LNCaP clone FGC (cell line): Measurements from ENCODE around the gene PTTG1.
A peak's percentile ranks its signal among the peaks of the same experiment; 100 is the strongest.

ENCODE experiments used
- DNase-seq: peaks from one replicate; pipeline ENCODE4 v3.0.0-alpha.2; 2011; ENCODE audit warnings: low read depth
- H3K4me3 ChIP-seq: 2 replicates; pipeline ENCODE4 v1.5.1; 2011; ENCODE audit warnings: mild to moderate bottlenecking, low read depth, low read length, control low read depth
- CTCF ChIP-seq: IDR thresholded peaks from 2 replicates; pipeline ENCODE4 v1.5.1; 2012; ENCODE audit warnings: mild to moderate bottlenecking; ENCODE audit not compliant: control insufficient read depth, insufficient read depth; ENCODE audit errors: extremely low read depth

The PTTG1 gene

GRCh38 chr5:160470437-160471361 is 49.0 kb downstream of the PTTG1 start:
- no peak for TF ChIP-seq CTCF
- DNase-seq: peak; percentile 6
- H3K4me3 ChIP-seq: no peak overlapping the region

GRCh38 chr5:160471761-160472160 is 50.1 kb downstream of the PTTG1 start:
- H3K4me3 ChIP-seq: no peak overlapping the region
- no peak for TF ChIP-seq CTCF
- no peak for DNase-seq

GRCh38 chr5:160472482-160472881 is 50.8 kb downstream of the PTTG1 start:
- no peak for TF ChIP-seq CTCF
- DNase-seq: no peak
- no peak overlapping the region for H3K4me3 ChIP-seq

- no peak overlapping the region for H3K4me3 ChIP-seq
- DNase-seq: no peak
- TF ChIP-seq CTCF: no peak
Measured at GRCh38 chr5:160473681-160474080, 52.0 kb downstream of the PTTG1 start.

- no peak for TF ChIP-seq CTCF
Measured at GRCh38 chr5:160474084-160474483, 52.4 kb downstream of the PTTG1 start.

GRCh38 chr5:160475864-160476438 is 54.3 kb downstream of the PTTG1 start:
- H3K4me3 ChIP-seq: no peak overlapping the region
- DNase-seq: no peak
- no peak for TF ChIP-seq CTCF

More at GRCh38 chr5:160474084-160474483, 52.4 kb downstream of the PTTG1 start:
- DNase-seq: no peak
- no peak overlapping the region for H3K4me3 ChIP-seq
